ENCODE measurements around the gene TSEN2.

The TSEN2 gene

DNA sequence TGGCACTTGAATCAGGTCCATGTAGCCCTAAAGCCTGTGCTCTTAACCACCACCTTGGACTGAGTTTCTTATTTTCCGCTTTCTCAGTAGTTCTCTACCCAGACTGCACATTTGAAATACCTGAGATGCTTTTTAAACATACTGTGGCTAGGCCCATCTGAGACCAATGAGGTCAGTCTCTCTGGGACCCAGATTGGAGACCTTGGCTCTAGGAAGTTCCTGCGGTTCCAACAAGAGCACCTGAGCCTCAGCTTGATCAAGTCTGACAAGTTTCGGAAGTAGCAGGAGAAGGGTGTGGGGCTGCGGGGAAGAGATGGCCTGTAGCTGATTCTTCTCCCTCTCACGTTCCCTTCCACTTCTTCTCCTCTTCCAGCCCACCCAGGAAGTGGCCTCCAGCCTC lies 11.5 kb upstream of the TSEN2 start:
- TF ChIP-seq EZH2phosphoT487 (conservative IDR thresholded peaks at IDR 0.05; ENCODE audit: low read length) = no peak
- TF ChIP-seq, protein P1, sequence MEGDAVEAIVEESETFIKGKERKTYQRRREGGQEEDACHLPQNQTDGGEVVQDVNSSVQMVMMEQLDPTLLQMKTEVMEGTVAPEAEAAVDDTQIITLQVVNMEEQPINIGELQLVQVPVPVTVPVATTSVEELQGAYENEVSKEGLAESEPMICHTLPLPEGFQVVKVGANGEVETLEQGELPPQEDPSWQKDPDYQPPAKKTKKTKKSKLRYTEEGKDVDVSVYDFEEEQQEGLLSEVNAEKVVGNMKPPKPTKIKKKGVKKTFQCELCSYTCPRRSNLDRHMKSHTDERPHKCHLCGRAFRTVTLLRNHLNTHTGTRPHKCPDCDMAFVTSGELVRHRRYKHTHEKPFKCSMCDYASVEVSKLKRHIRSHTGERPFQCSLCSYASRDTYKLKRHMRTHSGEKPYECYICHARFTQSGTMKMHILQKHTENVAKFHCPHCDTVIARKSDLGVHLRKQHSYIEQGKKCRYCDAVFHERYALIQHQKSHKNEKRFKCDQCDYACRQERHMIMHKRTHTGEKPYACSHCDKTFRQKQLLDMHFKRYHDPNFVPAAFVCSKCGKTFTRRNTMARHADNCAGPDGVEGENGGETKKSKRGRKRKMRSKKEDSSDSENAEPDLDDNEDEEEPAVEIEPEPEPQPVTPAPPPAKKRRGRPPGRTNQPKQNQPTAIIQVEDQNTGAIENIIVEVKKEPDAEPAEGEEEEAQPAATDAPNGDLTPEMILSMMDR (IDR thresholded peaks at IDR 0.05; ENCODE audit: insufficient read depth, low read length, poor library complexity, severe bottlenecking) = no peak
- Histone ChIP-seq H3F3A (ENCODE audit: insufficient read depth) (no peaks in the 10 kb centered on the region), H4K20me1 (ENCODE audit: low read depth, low read length) (no peaks in the 10 kb centered on the region), H3K9me3 (ENCODE audit: insufficient read depth, low read length) (no peaks in the 10 kb centered on the region), H3K4me3 (ENCODE audit: insufficient read depth, low read length, poor library complexity, severe bottlenecking) (no peak overlapping the region), H3K9me2 (replicated peaks; ENCODE audit: insufficient read depth, low read length) (no peaks in the 10 kb centered on the region), H3K4me2 (ENCODE audit: low read depth, low read length, poor library complexity, severe bottlenecking) (no peak overlapping the region), H3K27ac (ENCODE audit: low read depth, low read length) (no peak overlapping the region), H3K36me3 (ENCODE audit: low read length) (no peaks in the 10 kb centered on the region), H3K9ac (ENCODE audit: low read length) (no peak overlapping the region), H3K27me3 (ENCODE audit: low read length) (no peaks in the 10 kb centered on the region), H3K79me2 (ENCODE audit: insufficient read depth, low read length) (no peaks in the 10 kb centered on the region), H2AFZ (ENCODE audit: low read depth, low read length, severe bottlenecking) (no peak overlapping the region)

DNA sequence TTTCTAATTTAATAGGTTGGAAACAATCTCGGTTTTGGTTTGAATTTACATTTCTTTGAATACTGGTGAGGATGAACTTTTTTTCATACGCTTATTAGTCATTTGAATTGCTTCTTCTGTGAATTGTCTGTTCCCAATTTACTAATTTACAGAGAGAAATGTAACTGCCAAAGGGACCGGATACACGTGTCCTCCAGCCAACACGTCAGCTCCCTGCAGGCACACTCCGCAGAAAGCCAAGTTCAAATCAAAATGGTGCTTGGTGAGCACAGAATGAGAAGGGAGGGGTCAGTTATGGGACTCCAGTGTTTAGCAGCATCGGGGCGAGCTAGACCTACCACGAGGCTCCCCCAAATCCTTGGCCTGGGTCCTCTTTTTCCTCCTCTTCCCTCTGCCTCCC lies 10.8 kb upstream of the TSEN2 start:
- Histone ChIP-seq H3K4me2 (ENCODE audit: low read depth, low read length, poor library complexity, severe bottlenecking) (no peak overlapping the region), H3K36me3 (ENCODE audit: low read length) (no peaks in the 10 kb centered on the region), H3K27me3 (ENCODE audit: low read length) (no peaks in the 10 kb centered on the region), H3K9me2 (replicated peaks; ENCODE audit: insufficient read depth, low read length) (no peaks in the 10 kb centered on the region), H4K20me1 (ENCODE audit: low read depth, low read length) (no peaks in the 10 kb centered on the region), H3K9ac (ENCODE audit: low read length) (no peak overlapping the region), H3K9me3 (ENCODE audit: insufficient read depth, low read length) (no peaks in the 10 kb centered on the region), H2AFZ (ENCODE audit: low read depth, low read length, severe bottlenecking) (no peak overlapping the region), H3K79me2 (ENCODE audit: insufficient read depth, low read length) (no peaks in the 10 kb centered on the region), H3K27ac (ENCODE audit: low read depth, low read length) (no peak overlapping the region), H3K4me3 (ENCODE audit: insufficient read depth, low read length, poor library complexity, severe bottlenecking) (no peak overlapping the region), H3F3A (ENCODE audit: insufficient read depth) (no peaks in the 10 kb centered on the region)
- TF ChIP-seq EZH2phosphoT487 (conservative IDR thresholded peaks at IDR 0.05; ENCODE audit: low read length) = no peak
- TF ChIP-seq, protein P1 (IDR thresholded peaks at IDR 0.05; ENCODE audit: insufficient read depth, low read length, poor library complexity, severe bottlenecking) = no peak

DNA sequence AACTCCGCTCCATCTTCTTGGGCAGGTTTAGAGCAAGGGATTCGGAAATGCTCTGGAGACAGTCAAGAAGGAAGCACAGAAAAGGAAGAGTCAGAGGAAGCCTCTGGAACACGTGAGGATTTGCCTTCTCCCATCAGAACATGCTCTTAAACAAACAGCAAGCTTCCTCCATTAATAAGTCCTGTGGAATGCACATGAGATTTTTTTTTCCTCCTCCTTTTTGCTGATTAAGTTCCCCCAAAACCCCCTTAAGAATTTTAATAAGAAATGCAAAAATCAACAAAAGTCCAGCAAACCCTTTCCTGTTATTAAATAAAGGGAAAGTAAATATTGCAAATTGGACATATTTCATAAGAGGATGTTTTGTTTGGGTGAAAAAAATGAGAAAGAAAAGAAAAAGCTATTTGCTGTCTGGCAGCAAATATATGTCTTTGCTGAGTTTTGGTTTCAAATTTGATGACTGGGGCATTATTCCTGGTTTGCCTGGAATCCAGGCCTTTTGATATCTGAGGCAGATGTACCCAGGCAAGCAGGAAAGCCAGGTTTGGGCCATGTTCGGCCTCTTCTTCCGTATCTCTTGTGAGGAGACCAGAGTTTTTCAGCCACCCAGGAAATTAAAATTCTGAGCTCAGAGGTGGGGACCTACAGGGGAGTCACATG lies 7.9 kb upstream of the TSEN2 start:
- no peak overlapping the region for H3K9ac ChIP-seq (ENCODE audit: low read length)
- no peaks in the 10 kb centered on the region for H3K27me3 ChIP-seq (ENCODE audit: low read length)
- H4K20me1 ChIP-seq (ENCODE audit: low read depth, low read length) = no peaks in the 10 kb centered on the region
- H3K79me2 ChIP-seq (ENCODE audit: insufficient read depth, low read length) = no peaks in the 10 kb centered on the region
- H3F3A ChIP-seq (ENCODE audit: insufficient read depth) = no peaks in the 10 kb centered on the region
- no peaks in the 10 kb centered on the region for H3K9me2 ChIP-seq (replicated peaks; ENCODE audit: insufficient read depth, low read length)
- H3K9me3 ChIP-seq (ENCODE audit: insufficient read depth, low read length) = no peaks in the 10 kb centered on the region
- no peak overlapping the region for H2AFZ ChIP-seq (ENCODE audit: low read depth, low read length, severe bottlenecking)
- no peaks in the 10 kb centered on the region for H3K36me3 ChIP-seq (ENCODE audit: low read length)
- TF ChIP-seq EZH2phosphoT487 (conservative IDR thresholded peaks at IDR 0.05; ENCODE audit: low read length) = no peak
- TF ChIP-seq, protein P1 (IDR thresholded peaks at IDR 0.05; ENCODE audit: insufficient read depth, low read length, poor library complexity, severe bottlenecking) = no peak
- H3K4me2 ChIP-seq (ENCODE audit: low read depth, low read length, poor library complexity, severe bottlenecking) = no peak overlapping the region
- H3K27ac ChIP-seq (ENCODE audit: low read depth, low read length) = no peak overlapping the region
- H3K4me3 ChIP-seq (ENCODE audit: insufficient read depth, low read length, poor library complexity, severe bottlenecking) = no peak overlapping the region
